ENCODE measurements around the gene RPAIN.

GRCh38 chr17:5429191-5429887 lies 9.4 kb downstream of the RPAIN start:
- TF ChIP-seq CTCF (conservative IDR thresholded peaks at IDR 0.05; ENCODE audit: low read depth in 2 of 2) (no peak), EZH2phosphoT487 (IDR thresholded peaks at IDR 0.05; ENCODE audit: unreplicated experiment) (no peak), REST (IDR thresholded peaks at IDR 0.05; ENCODE audit: unreplicated experiment) (no peak), POLR2AphosphoS5 (IDR thresholded peaks at IDR 0.05; ENCODE audit: low read depth) (no peak), EZH2 (IDR thresholded peaks at IDR 0.05; ENCODE audit: low read depth, unreplicated experiment) (no peak), CREB1 (CRISPR knock-in tag; IDR thresholded peaks at IDR 0.05; ENCODE audit: low read depth) (no peak), ETS1 (IDR thresholded peaks at IDR 0.05) (no peak), ZNF331 (CRISPR knock-in tag; IDR thresholded peaks at IDR 0.05; ENCODE audit: low read depth) (no peak), JUNB (IDR thresholded peaks at IDR 0.05; ENCODE audit: unreplicated experiment) (no peak), STAT1 (IDR thresholded peaks at IDR 0.05; ENCODE audit: unreplicated experiment) (no peak), ZNF462 (CRISPR knock-in tag; IDR thresholded peaks at IDR 0.05) (no peak)
